K562 treated with DMSO at 1 percent for 12 hours (cell line): Measurements from ENCODE around the gene COA3. TPM values are rescaled to one million over a fixed set of nuclear protein-coding genes. Genes with fewer than 3 reads are reported as not detected.

Experiments used
- total RNA-seq: library from RNA; unstranded; fragments of 300-600 nt; gene quantifications from 2 replicates; pipeline ENCODE4 v1.2.3, GENCODE V29; 2022; ENCODE audit not compliant: insufficient read depth

COA3 gene, protein sequence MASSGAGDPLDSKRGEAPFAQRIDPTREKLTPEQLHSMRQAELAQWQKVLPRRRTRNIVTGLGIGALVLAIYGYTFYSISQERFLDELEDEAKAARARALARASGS
- 65.3 and 74.5 TPM in 2 replicates for total RNA-seq

DNA sequence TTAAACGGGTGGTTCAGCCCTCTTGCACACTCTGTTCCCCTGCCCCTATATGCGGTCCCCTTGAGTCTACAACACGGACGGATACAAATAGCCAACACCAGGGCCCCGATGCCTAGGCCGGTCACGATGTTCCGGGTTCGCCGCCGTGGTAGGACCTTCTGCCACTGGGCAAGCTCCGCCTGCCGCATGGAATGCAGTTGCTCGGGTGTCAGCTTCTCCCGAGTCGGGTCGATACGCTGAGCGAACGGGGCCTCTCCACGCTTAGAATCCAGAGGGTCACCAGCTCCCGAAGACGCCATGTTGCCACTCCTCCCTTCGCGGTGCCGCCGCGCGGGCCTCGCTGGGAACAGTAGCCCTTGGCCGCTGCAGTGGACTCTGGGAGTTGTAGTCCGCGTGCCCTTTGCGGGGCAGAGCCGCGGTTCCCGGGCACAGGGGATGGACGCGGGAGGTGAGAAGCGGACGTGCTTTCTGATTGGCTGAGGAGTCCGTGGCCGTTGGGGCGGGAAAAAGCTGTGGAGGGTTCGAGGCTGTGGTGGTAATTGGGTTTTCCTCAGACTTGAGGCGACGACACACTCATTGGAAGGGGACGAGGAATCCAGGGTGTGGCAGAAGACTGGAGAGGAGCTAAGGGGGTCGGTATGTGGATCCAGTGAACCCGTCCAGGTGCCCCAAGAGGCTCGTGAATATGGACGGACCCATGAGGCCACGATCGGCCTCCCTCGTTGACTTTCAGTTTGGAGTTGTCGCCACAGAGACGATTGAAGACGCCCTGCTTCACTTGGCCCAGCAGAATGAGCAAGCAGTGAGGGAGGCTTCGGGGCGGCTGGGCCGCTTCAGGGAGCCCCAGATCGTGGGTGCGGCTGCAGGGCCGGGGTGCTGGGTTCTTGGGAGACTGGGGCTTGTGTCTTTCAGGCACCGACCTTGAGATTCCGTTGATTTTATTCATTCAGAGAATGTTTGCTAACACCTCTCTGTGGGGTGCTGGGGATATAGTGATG is at the start of gene COA3, which contains the start of gene CNTD1:
COA3 (minus strand) TSS at position 322 of the 998 bp plus-strand sequence; CDS start at position 299, 23 bp downstream.
CNTD1 (plus strand) TSS at position 479 of the 998 bp plus-strand sequence; CDS start at position 686, 207 bp downstream.

DNA sequence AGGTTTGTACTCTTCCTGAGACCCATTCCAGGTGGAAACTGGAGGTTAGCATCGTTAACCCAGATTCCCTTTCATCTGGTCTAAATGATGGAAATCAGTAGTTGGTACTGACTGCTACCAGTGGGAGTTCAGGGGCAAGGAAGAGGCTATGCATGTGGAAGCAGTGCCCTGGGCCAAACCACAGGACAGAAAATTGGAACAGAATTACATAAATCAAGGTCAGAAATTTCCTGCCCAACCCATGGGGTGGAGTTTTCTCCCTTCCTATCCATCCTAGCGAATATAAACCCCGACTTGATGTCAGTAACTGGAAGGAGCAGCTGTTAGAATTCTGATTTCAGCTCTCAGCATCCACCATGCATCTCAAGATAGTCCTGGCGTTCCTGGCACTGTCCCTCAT is 45.8 kb upstream of the COA3 start, which contains the start of gene AOC2:
AOC2 (plus strand) TSS at position 310 of the 400 bp plus-strand sequence; CDS start at position 357, 47 bp downstream.

DNA sequence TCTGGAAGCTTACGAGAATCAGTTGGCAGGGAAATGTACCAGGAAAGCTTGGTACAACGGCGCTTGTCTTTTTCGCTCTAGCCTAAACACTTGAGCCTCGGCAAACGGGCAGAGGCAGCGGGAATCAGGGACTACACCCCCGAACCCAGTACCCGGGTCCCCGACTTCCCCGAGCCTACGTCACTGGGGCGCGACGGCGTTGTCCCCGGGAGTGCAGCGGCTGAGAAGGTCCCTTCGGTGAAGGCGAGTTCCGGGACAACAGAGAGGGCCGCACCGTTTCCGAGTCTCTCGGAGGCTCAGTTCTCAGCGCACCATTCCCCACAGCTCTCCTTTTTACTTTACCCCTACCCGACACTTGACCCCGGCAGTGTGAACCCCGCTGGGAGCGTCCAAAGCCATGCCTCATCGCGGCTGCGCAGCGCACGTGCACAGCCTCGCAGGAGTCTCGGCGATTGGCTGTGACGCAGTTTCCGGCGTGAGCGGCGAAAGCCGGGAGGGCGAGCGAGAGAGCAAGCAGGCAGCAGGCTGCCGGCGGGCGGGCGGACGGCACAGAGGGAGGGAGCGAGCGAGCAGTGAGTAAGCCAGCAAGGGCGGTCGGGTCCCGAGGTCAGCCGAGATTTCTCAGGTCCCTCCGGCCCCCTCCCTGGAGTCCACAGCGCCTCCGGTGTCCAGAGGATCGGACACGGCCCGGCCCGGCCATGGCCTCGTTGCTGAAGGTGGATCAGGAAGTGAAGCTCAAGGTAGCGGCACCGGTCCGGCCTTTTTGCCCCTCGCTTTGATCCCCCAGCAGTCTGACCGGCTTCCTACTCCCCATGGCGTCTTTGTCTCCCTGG is 34.6 kb upstream of the COA3 start, which contains the start of gene PSME3:
PSME3 (plus strand) TSS at position 464 of the 833 bp plus-strand sequence; CDS start at position 699, 235 bp downstream.

DNA sequence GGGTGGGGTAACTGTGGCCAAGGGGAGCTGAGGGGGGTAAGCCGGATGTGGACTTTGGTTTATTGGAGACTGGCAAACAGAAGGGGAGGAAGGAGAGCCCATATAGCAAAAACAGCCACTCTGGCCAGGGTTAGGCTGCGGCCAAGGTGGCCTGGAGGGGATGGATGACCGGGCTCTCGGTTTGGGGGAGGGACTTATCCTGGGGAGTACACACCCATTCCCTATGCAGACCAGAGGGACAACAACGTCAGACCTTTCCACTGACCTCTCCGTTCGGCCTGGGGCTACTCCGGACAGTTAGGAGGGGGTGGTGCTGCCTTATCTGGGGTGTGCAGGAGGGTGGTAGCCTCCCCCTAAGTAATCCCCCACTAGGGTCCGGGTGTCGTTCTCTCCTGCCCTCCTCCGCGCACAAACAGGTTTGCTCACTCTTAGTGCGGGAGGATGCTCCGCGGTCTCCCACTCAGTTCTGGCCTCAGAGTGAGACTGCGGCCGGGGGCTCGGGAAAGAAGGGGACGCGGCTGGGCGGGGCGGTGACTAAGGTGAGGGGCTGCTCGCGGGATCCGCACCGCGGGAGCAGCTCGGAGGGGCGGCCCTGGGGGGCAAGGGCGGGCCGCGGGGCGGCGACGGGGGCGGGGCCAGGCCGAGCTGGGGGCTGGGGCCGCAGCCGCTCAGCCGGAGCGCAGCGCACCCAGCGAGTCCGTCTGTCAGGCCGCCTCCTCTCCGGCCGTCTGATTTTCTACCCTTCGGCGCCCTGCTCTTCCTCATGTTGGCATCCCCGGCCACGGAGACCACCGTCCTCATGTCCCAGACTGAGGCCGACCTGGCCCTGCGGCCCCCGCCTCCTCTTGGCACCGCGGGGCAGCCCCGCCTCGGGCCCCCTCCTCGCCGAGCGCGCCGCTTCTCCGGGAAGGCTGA is 18.3 kb downstream of the COA3 start, which contains the start of gene WNK4:
WNK4 (plus strand) TSS at position 675 of the 915 bp plus-strand sequence; CDS start at position 764, 89 bp downstream.

DNA sequence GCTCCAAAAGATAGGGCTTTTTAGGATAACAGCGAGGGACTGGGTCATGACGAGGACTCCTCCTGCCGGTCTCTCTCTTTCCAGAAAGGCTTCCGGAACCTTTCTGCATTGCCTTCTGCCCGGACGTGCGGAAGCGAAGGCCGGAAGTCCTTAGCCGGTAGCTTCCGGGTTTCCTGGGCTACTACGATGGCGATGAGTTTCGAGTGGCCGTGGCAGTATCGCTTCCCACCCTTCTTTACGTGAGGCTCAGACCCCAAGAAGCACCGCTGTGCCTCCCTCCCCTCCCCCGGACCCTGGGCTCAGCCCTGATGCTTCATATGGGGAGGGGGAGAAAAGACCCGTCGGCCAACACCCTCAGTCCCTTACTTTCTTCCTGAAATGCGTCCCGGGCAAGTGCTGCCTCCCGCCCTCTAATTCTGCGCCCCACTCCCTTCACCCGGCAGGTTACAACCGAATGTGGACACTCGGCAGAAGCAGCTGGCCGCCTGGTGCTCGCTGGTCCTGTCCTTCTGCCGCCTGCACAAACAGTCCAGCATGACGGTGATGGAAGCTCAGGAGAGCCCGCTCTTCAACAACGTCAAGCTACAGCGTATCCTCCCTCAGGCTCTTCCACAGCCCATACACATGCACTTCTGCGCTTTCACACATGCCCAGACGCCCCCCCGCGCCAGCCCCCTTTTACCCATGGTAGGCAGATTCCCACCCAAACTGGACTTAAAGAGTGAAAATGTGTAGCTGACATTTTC is 25.0 kb downstream of the COA3 start, which contains the start of gene VPS25:
VPS25 (plus strand) TSS at position 160 of the 746 bp plus-strand sequence; CDS start at position 187, 27 bp downstream.

DNA sequence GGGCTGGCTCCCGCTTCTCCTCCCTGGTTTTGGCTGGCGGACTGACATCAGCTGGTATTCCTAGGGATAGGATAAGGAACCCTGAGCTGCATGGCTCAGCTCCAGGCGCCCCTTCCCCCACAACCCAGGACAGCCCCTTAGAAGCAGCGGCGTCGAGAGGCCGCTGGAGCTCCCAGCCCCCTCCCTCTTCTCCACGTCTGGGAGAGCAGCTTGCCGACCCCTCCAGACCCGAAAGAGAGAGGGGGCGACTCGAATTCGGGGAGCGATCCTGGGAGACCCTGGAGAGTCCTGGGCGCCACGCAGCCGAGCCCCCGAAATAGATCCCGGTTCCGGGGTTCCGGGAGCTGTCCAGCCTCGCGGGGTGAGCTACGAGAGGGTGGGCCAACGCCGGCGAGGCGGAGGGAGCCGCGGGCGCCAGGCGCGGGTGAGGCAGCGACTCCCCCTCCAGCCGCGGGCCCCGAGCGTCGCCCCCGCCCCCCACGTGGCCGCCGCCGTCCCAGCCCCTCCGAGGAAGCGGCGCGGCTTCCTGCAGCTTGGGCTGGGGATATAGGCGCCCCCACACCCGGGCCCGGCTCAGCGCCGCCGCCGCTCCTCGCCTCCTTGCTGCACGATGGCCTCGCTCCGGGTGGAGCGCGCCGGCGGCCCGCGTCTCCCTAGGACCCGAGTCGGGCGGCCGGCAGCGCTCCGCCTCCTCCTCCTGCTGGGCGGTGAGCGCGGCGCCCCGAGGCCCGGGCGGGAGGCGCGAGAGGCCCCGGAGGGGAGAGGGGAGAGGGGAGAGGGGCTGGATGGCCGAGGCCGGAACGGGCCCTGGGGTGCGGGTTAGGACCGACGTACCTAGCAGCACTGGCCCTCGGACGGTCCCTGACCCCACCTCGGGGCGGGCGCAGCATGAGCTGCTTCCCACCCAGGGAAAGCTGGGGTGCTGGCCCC is 37.6 kb downstream of the COA3 start, which contains the start of gene RAMP2:
RAMP2 (plus strand) TSS at position 576 of the 930 bp plus-strand sequence; CDS start at position 611, 35 bp downstream.

Other genes with a start within 250 kb of the COA3 start
- 5.9 and 6.6 TPM in 2 replicates for gene HSD17B1, start 245.8 kb downstream of the COA3 start, total RNA-seq
- 88.6 and 138 TPM in 2 replicates for gene COASY, start 236.6 kb downstream of the COA3 start, total RNA-seq
- gene MLX, start 231.6 kb downstream of the COA3 start, total RNA-seq, result 27.7 and 48.9 TPM in 2 replicates
- 38.2 and 56.8 TPM in 2 replicates for gene PSMC3IP, start 221.0 kb downstream of the COA3 start, total RNA-seq
- 14.6 and 33.4 TPM in 2 replicates for gene RETREG3, start 189.3 kb downstream of the COA3 start, total RNA-seq
- 113 and 147 TPM in 2 replicates for gene TUBG1, start 189.0 kb downstream of the COA3 start, total RNA-seq
- not detected in 2 replicates for gene TUBG2, start 139.4 kb downstream of the COA3 start, total RNA-seq
- gene PLEKHH3, start 121.7 kb downstream of the COA3 start, total RNA-seq, result 43.8 and 49.4 TPM in 2 replicates
- 9.2 and 13.7 TPM in 2 replicates for gene CCR10, start 116.9 kb downstream of the COA3 start, total RNA-seq
- gene CNTNAP1, start 116.2 kb downstream of the COA3 start, total RNA-seq, result 0.24 and 2.2 TPM in 2 replicates
- 9.5 and 29.4 TPM in 2 replicates for gene EZH1, start 53.7 kb downstream of the COA3 start, total RNA-seq
- not detected in 2 replicates for gene RAMP2, start 37.5 kb downstream of the COA3 start, total RNA-seq
- 138 and 158 TPM in 2 replicates for gene VPS25, start 25.3 kb downstream of the COA3 start, total RNA-seq
- gene WNK4, start 18.1 kb downstream of the COA3 start, total RNA-seq, result 2.8 and 9.5 TPM in 2 replicates
- gene CNTD1, start 157 bp upstream of the COA3 start, total RNA-seq, result 0.37 and 0.66 TPM in 2 replicates
- gene BECN1, start 25.6 kb upstream of the COA3 start, total RNA-seq, result 26.2 and 52.7 TPM in 2 replicates
- 61.1 and 143 TPM in 2 replicates for gene PSME3, start 34.7 kb upstream of the COA3 start, total RNA-seq
- gene AOC2, start 45.9 kb upstream of the COA3 start, total RNA-seq, result 1.1 and 4.3 TPM in 2 replicates
- 1.1 and 3.4 TPM in 2 replicates for gene AOC3, start 52.5 kb upstream of the COA3 start, total RNA-seq
- gene G6PC1, start 102.1 kb upstream of the COA3 start, total RNA-seq, result not detected in 2 replicates
- gene AARSD1, start 165.8 kb upstream of the COA3 start, total RNA-seq, result 23.1 and 31.4 TPM in 2 replicates
- gene PTGES3L, start 181.4 kb upstream of the COA3 start, total RNA-seq, result 1.7 and 2.2 TPM in 2 replicates
- 9.1 and 17.5 TPM in 2 replicates for gene RUNDC1, start 181.9 kb upstream of the COA3 start, total RNA-seq
- gene RPL27, start 199.7 kb upstream of the COA3 start, total RNA-seq, result 4,551 and 6,279 TPM in 2 replicates
- gene IFI35, start 208.1 kb upstream of the COA3 start, total RNA-seq, result 41.3 and 45.4 TPM in 2 replicates
- gene VAT1, start 223.7 kb upstream of the COA3 start, total RNA-seq, result 299 and 397 TPM in 2 replicates
- 2.0 and 2.7 TPM in 2 replicates for gene RND2, start 226.5 kb upstream of the COA3 start, total RNA-seq